Endothelial cell of umbilical vein (primary cell): ENCODE measurements around the gene MAML3. TPM values are rescaled to one million over a fixed set of nuclear protein-coding genes. Genes with fewer than 3 reads are reported as not detected.

Experiments
- BruUV-seq: library from RNA; stranded (reverse); fragments of 400-500 nt; replicated peaks from 2 replicates; lab custom pipeline; 2021; lab: Mats Ljungman, UMichigan
- CTCF ChIA-PET: fragments of 300-600, 350-600 bp; sonication (Branson Sonifier 250); formaldehyde crosslinking; loops from one replicate; lab custom pipeline; 2021; ENCODE audit warnings: antibody characterized with exemption, inconsistent platforms; lab: Charles Lee
- POLR2A ChIA-PET: fragments of 300-600, 350-600 bp; sonication (Branson Sonifier 250); formaldehyde crosslinking; loops from one replicate; lab custom pipeline; 2021; ENCODE audit warnings: antibody characterized with exemption, inconsistent platforms; lab: Charles Lee
- DNase-seq: peaks from one replicate; pipeline ENCODE4 v3.0.0-alpha.2; 2011; ENCODE audit warnings: low read depth, low spot score
- FAIRE-seq: peaks from 2 replicates; lab custom pipeline; 2011; peaks lifted over from hg19 to GRCh38; lab: Jason Lieb, UNC
- H2AFZ ChIP-seq: 2 replicates; pipeline ENCODE4 v1.6.0; 2012; ENCODE audit warnings: low read depth, low read length, control low read depth, inconsistent platforms
- H3K27ac ChIP-seq: 2 replicates; pipeline ENCODE4 v1.5.1; 2011; ENCODE audit warnings: low read depth, mild to moderate bottlenecking, control low read depth, low read length, moderate library complexity; ENCODE audit not compliant: insufficient read depth
- H3K27me3 ChIP-seq, 2 experiments: 2 replicates each; pipeline versions ENCODE4 v1.6.0 to v1.6.1; 2011; ENCODE audit warnings: low read length in 2 of 2, mixed read lengths in 1 of 2; ENCODE audit not compliant: control insufficient read depth in 2 of 2, insufficient read depth in 2 of 2
- H3K36me3 ChIP-seq, 2 experiments: 2 replicates in 1 of 2; 3 replicates in 1 of 2; pipeline ENCODE4 v1.5.1; 2011; ENCODE audit warnings: low read length in 2 of 2, mild to moderate bottlenecking in 1 of 2, moderate library complexity in 1 of 2; ENCODE audit not compliant: control insufficient read depth in 2 of 2, insufficient read depth in 2 of 2; ENCODE audit errors: extremely low read depth in 1 of 2
- H3K4me1 ChIP-seq: 3 replicates; pipeline ENCODE4 v1.5.1; 2011; ENCODE audit warnings: mild to moderate bottlenecking, low read length; ENCODE audit not compliant: control insufficient read depth, insufficient read depth; ENCODE audit errors: extremely low read depth
- H3K4me2 ChIP-seq: 2 replicates; pipeline ENCODE4 v1.6.1; 2011; ENCODE audit warnings: low read length, control low read depth, mixed read lengths; ENCODE audit not compliant: insufficient read depth
- H3K4me3 ChIP-seq, 3 experiments: fragments of 200-600 bp in 1 of 3; sonication (generic), shearing (Covaris generic) in 1 of 3; replicated peaks in 1 of 3; 2 replicates each; pipeline ENCODE4 v1.5.1; 2011 to 2016; ENCODE audit warnings: control low read depth in 3 of 3, low read length in 3 of 3, mild to moderate bottlenecking in 2 of 3, inconsistent platforms in 1 of 3, low read depth in 1 of 3, moderate library complexity in 1 of 3; ENCODE audit not compliant: insufficient read depth in 1 of 3
- H3K79me2 ChIP-seq: 2 replicates; pipeline ENCODE4 v1.6.0; 2012; ENCODE audit warnings: low read length, inconsistent platforms; ENCODE audit not compliant: control insufficient read depth, insufficient read depth
- H3K9ac ChIP-seq: replicated peaks from 2 replicates; pipeline ENCODE3; 2011; ENCODE audit warnings: low read length, control low read depth; ENCODE audit not compliant: insufficient read depth; ENCODE audit errors: extremely low read depth
- H3K9me1 ChIP-seq: replicated peaks from 3 replicates; pipeline ENCODE4 v1.6.0; 2011; ENCODE audit warnings: mild to moderate bottlenecking, low read length; ENCODE audit not compliant: control insufficient read depth, insufficient read depth; ENCODE audit errors: extremely low read depth
- H3K9me3 ChIP-seq: replicated peaks from 2 replicates; pipeline ENCODE4 v1.5.1; 2012; ENCODE audit warnings: low read length, inconsistent platforms; ENCODE audit not compliant: control insufficient read depth, insufficient read depth
- H4K20me1 ChIP-seq: replicated peaks from 2 replicates; pipeline ENCODE3; 2011; ENCODE audit warnings: mild to moderate bottlenecking, low read length; ENCODE audit not compliant: control insufficient read depth, insufficient read depth; ENCODE audit errors: extremely low read depth
- CTCF ChIP-seq, 2 donors: IDR thresholded peaks; 1 replicate in 1 of 2; 2 replicates in 1 of 2; pipeline ENCODE4 v1.5.1; 2011; ENCODE audit warnings: low read length in 2 of 2, mild to moderate bottlenecking in 2 of 2, moderate library complexity in 2 of 2, control low read depth in 1 of 2, inconsistent platforms in 1 of 2, low read depth in 1 of 2; ENCODE audit not compliant: insufficient read depth in 1 of 2; ENCODE audit errors: extremely low read depth in 1 of 2
- EZH2 ChIP-seq: IDR thresholded peaks from 2 replicates; pipeline ENCODE4 v1.6.1; 2012; ENCODE audit warnings: borderline replicate concordance, low read depth, mild to moderate bottlenecking, moderate library complexity, low read length, inconsistent platforms; ENCODE audit not compliant: severe bottlenecking
- FOS ChIP-seq: IDR thresholded peaks from 2 replicates; pipeline ENCODE4 v1.6.1; 2011; ENCODE audit warnings: mild to moderate bottlenecking, low read length, moderate library complexity, borderline replicate concordance; ENCODE audit not compliant: insufficient read depth
- GATA2 ChIP-seq: IDR thresholded peaks from 2 replicates; pipeline ENCODE4 v1.7.0; 2011; ENCODE audit warnings: low read depth, mild to moderate bottlenecking, moderate library complexity, mixed read lengths, low read length; ENCODE audit not compliant: insufficient read length, insufficient read depth
- JUN ChIP-seq: IDR thresholded peaks from 2 replicates; pipeline ENCODE4 v1.6.1; 2011; ENCODE audit warnings: borderline replicate concordance, low read depth; ENCODE audit not compliant: insufficient read length, insufficient read depth
- MAX ChIP-seq: IDR thresholded peaks from 2 replicates; pipeline ENCODE4 v1.6.1; 2011; ENCODE audit not compliant: insufficient read depth, insufficient read length
- MYC ChIP-seq: IDR thresholded peaks from one replicate; pipeline ENCODE4 v1.6.1; 2011; ENCODE audit warnings: mild to moderate bottlenecking, low read depth, low read length
- POLR2A ChIP-seq: IDR thresholded peaks from 2 replicates; pipeline ENCODE4 v1.6.1; 2012; ENCODE audit warnings: low read depth, mild to moderate bottlenecking, control low read depth, low read length
- POLR2AphosphoS5 ChIP-seq: IDR thresholded peaks from 2 replicates; pipeline ENCODE4 v1.6.1; 2012; ENCODE audit warnings: low read depth, mild to moderate bottlenecking, control low read depth, low read length, moderate library complexity; ENCODE audit not compliant: insufficient read depth
- dilution Hi-C: fragments of 300-500 bp; cut with MboI; formaldehyde crosslinking; loops from one replicate; pipeline ENCODE4 v1.15.0; 2019; ENCODE audit warnings: low sequenced_read_pairs; ENCODE audit not compliant: extremely low pct_ligation_motif_present
- intact Hi-C: fragments of 100-400 bp; cut with micrococcal nuclease; formaldehyde crosslinking; loops from one replicate; pipeline ENCODE4 v1.10.0; 2022
- polyA plus RNA-seq, 4 experiments: library from polyadenylated mRNA; depleted of rRNA in 3 of 4; stranded (reverse) in 3 of 4; unstranded in 1 of 4; fragments of >200 nt; gene quantifications; 2 replicates each; pipeline versions ENCODE4 v1.2.1 to v1.2.3, GENCODE V29; 2011 to 2012; ENCODE audit warnings: missing spikeins in 1 of 4
- total RNA-seq: library from RNA; stranded (reverse); gene quantifications from 2 replicates; pipeline ENCODE4 v1.2.3, GENCODE V29; 2021

Gene MAML3
- total and polyA plus RNA-seq, 2 donors (not counting 3 experiments of a cell fraction or from before 2014, with no cell fraction given): 14.0 to 20.3 TPM

GRCh38 chr4:140056015-140056414 is 98.0 kb downstream of the MAML3 start:
- Histone ChIP-seq H3K4me3 (no peak overlapping the region), H3K4me2 (no peak overlapping the region), H3K36me3 (no peaks in the 10 kb centered on the region), H4K20me1 (no peaks in the 10 kb centered on the region), H3K27me3 (no peaks in the 10 kb centered on the region), H3K9ac (no peak overlapping the region), H3K9me1 (no peaks in the 10 kb centered on the region), H3K4me1 (peaks cover 14% of the 10 kb centered on the region), H3K27ac (no peak overlapping the region), H3K79me2 (peaks cover 1% of the 10 kb centered on the region), H3K9me3 (no peaks in the 10 kb centered on the region), H2AFZ (no peak overlapping the region)
- TF ChIP-seq EZH2: no peak
- TF ChIP-seq JUN: no peak
- no peak for TF ChIP-seq FOS
- TF ChIP-seq POLR2AphosphoS5: no peak
- no peak for TF ChIP-seq MAX
- no peak for TF ChIP-seq GATA2
- no peak for TF ChIP-seq POLR2A
- TF ChIP-seq CTCF (IDR thresholded peaks at IDR 0.05; ENCODE audit: extremely low read depth in 1 of 2, insufficient read depth in 1 of 2, low read depth in 1 of 2, low read length in 2 of 2): no peak
- TF ChIP-seq MYC: no peak
- no TSS peak for BruUV-seq
- DNase-seq: no peak
- FAIRE-seq: no peak
- dilution Hi-C loops: no loop called here
- POLR2A ChIA-PET: no interaction called here
- CTCF ChIA-PET: interaction anchor here (2.2 kb wide), 1 partner anchor 9 kb away, joined by 4 read pairs; no protein-coding TSS in a partner anchor
- intact Hi-C loops: no loop called here
